Astrocyte (in vitro differentiated cells and primary cell): ENCODE data around the gene CISH. TPM values are rescaled to one million over a fixed set of nuclear protein-coding genes. Genes with fewer than 3 reads are reported as not detected.

Experiments
- DNase-seq: peaks from one replicate; pipeline ENCODE4 v3.0.0-alpha.2; 2010; ENCODE audit warnings: low read depth
- FAIRE-seq: peaks from 2 replicates; lab custom pipeline; 2011; peaks lifted over from hg19 to GRCh38; lab: Jason Lieb, UNC
- H2AFZ ChIP-seq: 2 replicates; pipeline ENCODE4 v1.6.0; 2012; ENCODE audit warnings: low read depth, low read length, inconsistent platforms
- H3K27ac ChIP-seq: 2 replicates; pipeline ENCODE4 v1.5.1; 2011; ENCODE audit warnings: low read depth, low read length, inconsistent platforms
- H3K27me3 ChIP-seq: 2 replicates; pipeline ENCODE4 v1.6.0; 2011; ENCODE audit warnings: low read length, inconsistent platforms; ENCODE audit not compliant: insufficient read depth
- H3K36me3 ChIP-seq: 2 replicates; pipeline ENCODE4 v1.5.1; 2011; ENCODE audit warnings: low read length, inconsistent platforms; ENCODE audit not compliant: insufficient read depth
- H3K4me1 ChIP-seq: 2 replicates; pipeline ENCODE4 v1.5.1; 2011; ENCODE audit warnings: low read length, inconsistent platforms; ENCODE audit not compliant: insufficient read depth
- H3K4me2 ChIP-seq: 2 replicates; pipeline ENCODE4 v1.6.0; 2012; ENCODE audit warnings: low read length, inconsistent platforms
- H3K4me3 ChIP-seq: 2 replicates; pipeline ENCODE4 v1.5.1; 2011; ENCODE audit warnings: low read depth, mild to moderate bottlenecking, low read length, inconsistent platforms; ENCODE audit not compliant: insufficient read depth
- H3K79me2 ChIP-seq: 2 replicates; pipeline ENCODE4 v1.6.0; 2012; ENCODE audit warnings: mild to moderate bottlenecking, low read length, inconsistent platforms; ENCODE audit not compliant: insufficient read depth
- H3K9ac ChIP-seq: 2 replicates; pipeline ENCODE4 v1.6.0; 2012; ENCODE audit warnings: mild to moderate bottlenecking, low read length, inconsistent platforms
- H3K9me3 ChIP-seq: 2 replicates; pipeline ENCODE4 v1.5.1; 2012; ENCODE audit warnings: low read depth, mild to moderate bottlenecking, low read length, inconsistent platforms; ENCODE audit not compliant: insufficient read depth
- H4K20me1 ChIP-seq: 2 replicates; pipeline ENCODE4 v1.6.0; 2012; ENCODE audit warnings: low read length, inconsistent platforms; ENCODE audit not compliant: insufficient read depth
- H3K27ac Mint-ChIP-seq: one replicate; pipeline ENCODE4 v1.8.0; 2021; ENCODE audit warnings: mild to moderate bottlenecking, mixed read lengths; ENCODE audit not compliant: unreplicated experiment
- H3K27me3 Mint-ChIP-seq: one replicate; pipeline ENCODE4 v1.8.0; 2021; ENCODE audit warnings: low read depth, mixed read lengths; ENCODE audit not compliant: unreplicated experiment
- H3K36me3 Mint-ChIP-seq: one replicate; pipeline ENCODE4 v1.8.0; 2021; ENCODE audit warnings: low read depth, mixed read lengths; ENCODE audit not compliant: unreplicated experiment
- H3K4me1 Mint-ChIP-seq: one replicate; pipeline ENCODE4 v1.8.0; 2021; ENCODE audit warnings: low read depth, mixed read lengths; ENCODE audit not compliant: unreplicated experiment
- H3K4me3 Mint-ChIP-seq: one replicate; pipeline ENCODE4 v1.8.0; 2021; ENCODE audit warnings: mild to moderate bottlenecking, moderate library complexity, mixed read lengths; ENCODE audit not compliant: unreplicated experiment
- H3K9me3 Mint-ChIP-seq: one replicate; pipeline ENCODE4 v1.8.0; 2021; ENCODE audit warnings: mild to moderate bottlenecking, mixed read lengths; ENCODE audit not compliant: unreplicated experiment
- CTCF ChIP-seq: IDR thresholded peaks from 2 replicates; pipeline ENCODE4 v1.5.1; 2011; ENCODE audit warnings: low read depth, mild to moderate bottlenecking, inconsistent platforms, low read length, moderate library complexity; ENCODE audit not compliant: insufficient read depth
- EZH2 ChIP-seq: IDR thresholded peaks from 2 replicates; pipeline ENCODE4 v1.6.1; 2012; ENCODE audit warnings: mild to moderate bottlenecking, low read length, inconsistent platforms; ENCODE audit not compliant: insufficient read depth
- total RNA-seq: library from RNA; stranded (reverse); gene quantifications from 2 replicates; pipeline ENCODE4 v1.2.1, GENCODE V29; 2021

Gene CISH
- total RNA-seq, 1 donor from 2014 or later = 1.2 TPM

GRCh38 chr3:50627407-50628051 lies 16.0 kb upstream of the CISH start:
- Mint-ChIP-seq H3K36me3 (peaks cover 8% of the 10 kb centered on the region), H3K27ac (no peak overlapping the region), H3K9me3 (no peaks in the 10 kb centered on the region), H3K4me3 (peak overlapping the region; percentile 57), H3K27me3 (no peaks in the 10 kb centered on the region), H3K4me1 (peaks cover 25% of the 10 kb centered on the region)
- Histone ChIP-seq H3K4me3 (no peak overlapping the region), H3K27me3 (no peaks in the 10 kb centered on the region), H3K27ac (peak overlapping the region; percentile 26), H4K20me1 (peaks cover 19% of the 10 kb centered on the region), H3K9me3 (no peaks in the 10 kb centered on the region), H3K36me3 (no peaks in the 10 kb centered on the region), H2AFZ (peak overlapping the region; percentile 51), H3K79me2 (peaks cover 6% of the 10 kb centered on the region), H3K4me1 (peaks cover 39% of the 10 kb centered on the region), H3K9ac (peak overlapping the region; percentile 43), H3K4me2 (peak overlapping the region; percentile 35)
- no peak for TF ChIP-seq EZH2
- peak; percentile 26 for TF ChIP-seq CTCF
- DNase-seq (peak; percentile 72), FAIRE-seq (peak; percentile 59)

GRCh38 chr3:50626401-50626800 lies 14.8 kb upstream of the CISH start:
- H3K4me2 ChIP-seq = no peak overlapping the region
- no peak overlapping the region for H3K4me3 Mint-ChIP-seq
- no peaks in the 10 kb centered on the region for H3K36me3 ChIP-seq
- no peaks in the 10 kb centered on the region for H3K9me3 Mint-ChIP-seq
- H3K9me3 ChIP-seq = no peaks in the 10 kb centered on the region
- TF ChIP-seq CTCF (no peak), EZH2 (no peak)
- peaks cover 6% of the 10 kb centered on the region for H3K79me2 ChIP-seq
- H3K27me3 ChIP-seq = no peaks in the 10 kb centered on the region
- peaks cover 37% of the 10 kb centered on the region for H3K4me1 ChIP-seq
- DNase-seq (no peak), FAIRE-seq (no peak)
- peaks cover 26% of the 10 kb centered on the region for H4K20me1 ChIP-seq
- H3K4me3 ChIP-seq = no peak overlapping the region
- no peak overlapping the region for H3K27ac ChIP-seq
- H3K27me3 Mint-ChIP-seq = no peaks in the 10 kb centered on the region
- no peak overlapping the region for H2AFZ ChIP-seq
- H3K36me3 Mint-ChIP-seq = peaks cover 8% of the 10 kb centered on the region
- no peak overlapping the region for H3K27ac Mint-ChIP-seq
- peaks cover 25% of the 10 kb centered on the region for H3K4me1 Mint-ChIP-seq
- no peak overlapping the region for H3K9ac ChIP-seq
